Medulla oblongata (tissue), 1 donor: ENCODE data around the gene NKAIN2.
"Not testable (repeated sequence)": the region's sequence is repeated elsewhere in the genome, so short reads cannot be mapped to it uniquely, and the experiment has no call there.

Source experiments
- DNase-seq: peaks from one replicate; pipeline ENCODE4 v3.0.0-alpha.2; 2015; ENCODE audit errors: extremely low spot score

The NKAIN2 gene

GRCh38 chr6:124494956-124495664 is 691.4 kb downstream of the NKAIN2 start:
- no peak for DNase-seq

GRCh38 chr6:124495665-124496190 is 692.1 kb downstream of the NKAIN2 start:
- DNase-seq: no peak

- no peak for DNase-seq
These were observed 692.7 kb downstream of the NKAIN2 start for GRCh38 chr6:124496334-124496733.

GRCh38 chr6:124512431-124512830 is 708.8 kb downstream of the NKAIN2 start:
- DNase-seq: no peak

- DNase-seq: no peak
These were observed 713.7 kb downstream of the NKAIN2 start for GRCh38 chr6:124517339-124517738.

- DNase-seq: no peak
These were observed 716.8 kb downstream of the NKAIN2 start for GRCh38 chr6:124520514-124520913.

- DNase-seq: no peak
These were observed 718.7 kb downstream of the NKAIN2 start for GRCh38 chr6:124522335-124522734.

- no peak for DNase-seq
These were observed 721.0 kb downstream of the NKAIN2 start for GRCh38 chr6:124524491-124525200.

GRCh38 chr6:124530926-124531325 is 727.3 kb downstream of the NKAIN2 start:
- no peak for DNase-seq

- DNase-seq: no peak
These were observed 731.6 kb downstream of the NKAIN2 start for GRCh38 chr6:124535299-124535698.

GRCh38 chr6:124535746-124536145 is 732.1 kb downstream of the NKAIN2 start:
- DNase-seq: no peak

- no peak for DNase-seq
These were observed 732.6 kb downstream of the NKAIN2 start for GRCh38 chr6:124536157-124536841.

GRCh38 chr6:124536842-124537191 is 733.2 kb downstream of the NKAIN2 start:
- no peak for DNase-seq

- no peak for DNase-seq
These were observed 735.4 kb downstream of the NKAIN2 start for GRCh38 chr6:124539096-124539495.

GRCh38 chr6:124541573-124541972 is 737.9 kb downstream of the NKAIN2 start:
- DNase-seq: no peak

- no peak for DNase-seq
These were observed 742.9 kb downstream of the NKAIN2 start for GRCh38 chr6:124546601-124547000.

GRCh38 chr6:124551711-124552233 is 748.1 kb downstream of the NKAIN2 start:
- DNase-seq: no peak

GRCh38 chr6:124557873-124558272 is 754.2 kb downstream of the NKAIN2 start:
- DNase-seq: no peak

GRCh38 chr6:124560078-124560477 is 756.4 kb downstream of the NKAIN2 start:
- DNase-seq: not testable (repeated sequence)

GRCh38 chr6:124560873-124561567 is 757.4 kb downstream of the NKAIN2 start:
- DNase-seq: no peak

- DNase-seq: no peak
These were observed 758.0 kb downstream of the NKAIN2 start for GRCh38 chr6:124561635-124562130.

GRCh38 chr6:124564125-124564524 is 760.5 kb downstream of the NKAIN2 start:
- DNase-seq: not testable (repeated sequence)
